Prostate gland (tissue), 2 donors: ENCODE measurements around the gene NRXN3. TPM values are rescaled to one million over a fixed set of nuclear protein-coding genes. Genes with fewer than 3 reads are reported as not detected.

Experiments
- DNase-seq: peaks from one replicate; pipeline ENCODE4 v3.0.0-alpha.2; 2019; ENCODE audit warnings: low spot score
- H3K27ac ChIP-seq, 2 donors: fragments of 200-600 bp; sonication (generic); 2 replicates each; pipeline ENCODE4 v1.5.1; 2017 to 2019
- H3K27me3 ChIP-seq: fragments of 200-600 bp; sonication (generic); replicated peaks from 2 replicates; pipeline ENCODE4 v1.5.1; 2019; ENCODE audit not compliant: insufficient read depth
- H3K36me3 ChIP-seq, 2 donors: fragments of 200-600 bp; sonication (generic); 1 replicate in 1 of 2; 2 replicates in 1 of 2; pipeline versions ENCODE4 v1.5.1 to v1.8.1; 2017 to 2019
- H3K4me1 ChIP-seq: fragments of 200-600 bp; sonication (generic); replicated peaks from 2 replicates; pipeline ENCODE4 v1.5.1; 2019
- H3K4me3 ChIP-seq, 2 donors: fragments of 200-600 bp; sonication (generic); 2 replicates each; pipeline ENCODE4 v1.5.1; 2017 to 2019
- H3K9me3 ChIP-seq: fragments of 200-600 bp; sonication (generic); 2 replicates; pipeline ENCODE4 v1.5.1; 2017
- POLR2A ChIP-seq: fragments of 450-650 bp; IDR thresholded peaks from one replicate; pipeline ENCODE4 v1.6.1; 2016; ENCODE audit warnings: antibody characterized with exemption, mild to moderate bottlenecking
- POLR2AphosphoS5 ChIP-seq: sonication (generic); formaldehyde crosslinking; IDR thresholded peaks from one replicate; pipeline ENCODE4 v1.6.1; 2017; ENCODE audit warnings: antibody characterized with exemption
- WGBS: methylation state at CpG from one replicate; pipeline ENCODE4 v1.1.5; 2018; 5-methylcytosine and 5-hydroxymethylcytosine counted together
- intact Hi-C: fragments of 100-400 bp; cut with DNase I; formaldehyde crosslinking; loops from one replicate; pipeline ENCODE4 v1.14.2; 2022
- total RNA-seq, 2 donors: library from RNA; depleted of rRNA; stranded (reverse); fragments of >200 nt; gene quantifications; one replicate each; pipeline ENCODE4 v1.1.0, GENCODE V29; 2016
- TF ChIP-seq, protein P1 (sequence below), 4 experiments: fragments of 200-600 bp in 2 of 4; fragments of 450-650 bp in 2 of 4; sonication (generic) in 2 of 4; IDR thresholded peaks; 1 replicate in 3 of 4; 2 replicates in 1 of 4; pipeline ENCODE4 v1.5.1; 2016 to 2019; ENCODE audit warnings: antibody characterized with exemption in 4 of 4, mild to moderate bottlenecking in 2 of 4, moderate library complexity in 2 of 4

Gene NRXN3
- total RNA-seq, 2 donors from 2014 or later = 6.6 to 8.2 TPM

GRCh38 chr14:78172428-78172827 is 2.3 kb downstream of the NRXN3 start:
- Histone ChIP-seq H3K4me3 (no peak overlapping the region), H3K9me3 (no peaks in the 10 kb centered on the region), H3K4me1 (no peaks in the 10 kb centered on the region), H3K36me3 (no peaks in the 10 kb centered on the region), H3K27ac (no peak overlapping the region), H3K27me3 (peaks cover 2% of the 10 kb centered on the region)
- 90% methylated on average over 7 of the region's 7 CpGs for WGBS
- no peak for DNase-seq
- intact Hi-C loops = no loop called here
- TF ChIP-seq POLR2AphosphoS5 (no peak), POLR2A (no peak)
- TF ChIP-seq, protein P1, sequence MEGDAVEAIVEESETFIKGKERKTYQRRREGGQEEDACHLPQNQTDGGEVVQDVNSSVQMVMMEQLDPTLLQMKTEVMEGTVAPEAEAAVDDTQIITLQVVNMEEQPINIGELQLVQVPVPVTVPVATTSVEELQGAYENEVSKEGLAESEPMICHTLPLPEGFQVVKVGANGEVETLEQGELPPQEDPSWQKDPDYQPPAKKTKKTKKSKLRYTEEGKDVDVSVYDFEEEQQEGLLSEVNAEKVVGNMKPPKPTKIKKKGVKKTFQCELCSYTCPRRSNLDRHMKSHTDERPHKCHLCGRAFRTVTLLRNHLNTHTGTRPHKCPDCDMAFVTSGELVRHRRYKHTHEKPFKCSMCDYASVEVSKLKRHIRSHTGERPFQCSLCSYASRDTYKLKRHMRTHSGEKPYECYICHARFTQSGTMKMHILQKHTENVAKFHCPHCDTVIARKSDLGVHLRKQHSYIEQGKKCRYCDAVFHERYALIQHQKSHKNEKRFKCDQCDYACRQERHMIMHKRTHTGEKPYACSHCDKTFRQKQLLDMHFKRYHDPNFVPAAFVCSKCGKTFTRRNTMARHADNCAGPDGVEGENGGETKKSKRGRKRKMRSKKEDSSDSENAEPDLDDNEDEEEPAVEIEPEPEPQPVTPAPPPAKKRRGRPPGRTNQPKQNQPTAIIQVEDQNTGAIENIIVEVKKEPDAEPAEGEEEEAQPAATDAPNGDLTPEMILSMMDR (IDR thresholded peaks at IDR 0.05) = no peak

DNA sequence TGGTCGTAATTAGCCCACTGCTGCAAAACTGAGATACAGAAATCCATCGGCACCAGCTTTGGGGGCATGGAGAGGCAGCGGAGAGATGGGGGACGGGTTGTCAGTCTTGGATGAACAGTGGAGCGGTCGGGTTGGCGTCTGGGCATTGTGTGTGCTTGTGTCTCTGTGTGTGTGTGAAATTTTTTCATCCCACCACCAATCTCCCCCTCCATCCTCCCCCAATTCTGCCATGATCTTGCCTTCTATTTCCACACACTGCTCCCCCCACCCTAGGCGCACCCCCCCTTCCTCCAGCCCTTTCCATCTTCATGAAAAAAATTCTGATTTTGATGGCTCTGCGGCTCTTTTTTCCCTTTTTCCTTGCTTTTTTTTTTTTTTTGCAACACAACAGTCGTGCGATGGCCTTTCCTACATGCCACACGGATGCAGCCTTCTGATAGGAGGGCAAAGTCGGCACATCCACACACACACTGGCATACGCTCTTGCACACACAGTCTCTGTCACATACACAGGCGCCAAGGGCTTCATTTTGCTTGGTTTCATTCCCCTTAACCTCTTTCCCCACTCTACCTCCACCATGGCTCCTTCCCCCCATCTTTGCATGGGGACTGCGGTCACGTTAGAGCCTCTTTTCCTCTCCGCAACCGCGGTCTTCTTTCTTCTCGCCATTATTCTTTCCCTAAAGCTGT is 3.3 kb downstream of the NRXN3 start:
- intact Hi-C loops = no loop called here
- no peaks in the 10 kb centered on the region for H3K4me1 ChIP-seq
- WGBS = 85% methylated on average over 21 of the region's 21 CpGs
- no peaks in the 10 kb centered on the region for H3K9me3 ChIP-seq
- no peaks in the 10 kb centered on the region for H3K36me3 ChIP-seq
- TF ChIP-seq POLR2AphosphoS5 = no peak
- TF ChIP-seq, protein P1 (IDR thresholded peaks at IDR 0.05) = no peak
- no peak overlapping the region for H3K4me3 ChIP-seq
- peaks cover 2% of the 10 kb centered on the region for H3K27me3 ChIP-seq
- H3K27ac ChIP-seq = no peak overlapping the region
- no peak for DNase-seq

DNA sequence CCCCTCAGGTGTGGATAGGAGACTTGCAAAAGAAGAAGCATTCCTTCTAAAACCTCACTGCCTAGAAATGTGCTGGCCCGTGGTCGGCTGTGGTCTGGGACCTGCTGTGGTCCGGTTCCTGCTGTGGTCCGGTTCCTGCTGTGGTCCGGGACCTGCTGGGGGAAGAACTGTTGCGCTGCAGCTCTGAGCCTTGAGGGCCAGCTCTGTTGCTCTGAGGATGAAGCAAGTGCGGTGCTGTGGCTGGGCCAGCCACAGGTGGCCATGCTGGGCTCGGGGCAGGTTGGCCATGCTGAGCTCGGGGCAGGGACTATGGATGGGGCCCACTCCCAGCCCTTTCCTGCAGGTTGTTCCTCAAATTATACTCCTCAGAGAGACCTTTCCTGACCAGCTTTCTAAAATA is 5.2 kb downstream of the NRXN3 start:
- DNase-seq = no peak
- Histone ChIP-seq H3K9me3 (no peaks in the 10 kb centered on the region), H3K27me3 (no peaks in the 10 kb centered on the region), H3K4me1 (no peaks in the 10 kb centered on the region), H3K27ac (no peak overlapping the region), H3K36me3 (no peaks in the 10 kb centered on the region), H3K4me3 (no peak overlapping the region)
- intact Hi-C loops = no loop called here
- WGBS = 87% methylated on average over 9 of the region's 9 CpGs
- TF ChIP-seq, protein P1 (IDR thresholded peaks at IDR 0.05) = no peak
- TF ChIP-seq POLR2AphosphoS5 = no peak
- TF ChIP-seq POLR2A = no peak

GRCh38 chr14:78178071-78178470 is 7.9 kb downstream of the NRXN3 start:
- H3K27me3 ChIP-seq = no peaks in the 10 kb centered on the region
- DNase-seq = no peak
- H3K4me1 ChIP-seq = no peaks in the 10 kb centered on the region
- TF ChIP-seq, protein P1 (IDR thresholded peaks at IDR 0.05) = no peak
- TF ChIP-seq POLR2AphosphoS5 (no peak), POLR2A (no peak)
- H3K36me3 ChIP-seq = no peaks in the 10 kb centered on the region
- no peak overlapping the region for H3K27ac ChIP-seq
- H3K4me3 ChIP-seq = no peak overlapping the region
- WGBS = 79% methylated on average over 3 of the region's 3 CpGs
- no peaks in the 10 kb centered on the region for H3K9me3 ChIP-seq
- intact Hi-C loops = no loop called here

DNA sequence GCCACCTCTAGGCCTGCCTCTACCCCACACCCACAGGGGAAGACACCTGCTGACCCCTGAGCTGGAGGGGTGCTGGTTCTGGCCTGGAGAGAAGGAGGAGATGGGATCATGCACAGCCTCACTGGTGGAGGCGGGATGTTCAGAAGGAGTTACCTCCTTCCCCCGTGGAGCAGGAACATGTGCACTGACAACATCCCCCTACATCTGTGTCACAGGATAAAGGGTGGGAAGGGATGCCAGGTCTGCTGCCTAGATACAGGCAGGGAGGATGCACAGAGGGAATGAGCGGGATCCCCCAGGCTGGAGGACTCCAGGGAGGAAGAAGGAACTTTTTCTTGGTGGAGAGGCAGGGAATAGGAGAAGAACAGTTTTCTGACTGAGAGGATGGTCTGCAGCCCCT is 8.8 kb downstream of the NRXN3 start:
- intact Hi-C loops = no loop called here
- H3K4me3 ChIP-seq = no peak overlapping the region
- 86% methylated on average over 3 of the region's 3 CpGs for WGBS
- no peak overlapping the region for H3K27ac ChIP-seq
- DNase-seq = no peak
- H3K4me1 ChIP-seq = no peaks in the 10 kb centered on the region
- TF ChIP-seq POLR2A (no peak), POLR2AphosphoS5 (no peak)
- TF ChIP-seq, protein P1 (IDR thresholded peaks at IDR 0.05) = no peak
- H3K9me3 ChIP-seq = no peaks in the 10 kb centered on the region
- no peaks in the 10 kb centered on the region for H3K36me3 ChIP-seq
- H3K27me3 ChIP-seq = no peaks in the 10 kb centered on the region
